H1 (cell line): ENCODE measurements around the gene AGBL4. TPM values are rescaled to one million over a fixed set of nuclear protein-coding genes. Genes with fewer than 3 reads are reported as not detected.

Source experiments
- CTCF ChIA-PET: fragments of 300-600 bp; sonication (Branson Sonifier 250); formaldehyde crosslinking; loops from one replicate; lab custom pipeline; 2021; ENCODE audit not compliant: partially characterized antibody; lab: Charles Lee
- POLR2A ChIA-PET: fragments of 300-600 bp; sonication (Branson Sonifier 250); formaldehyde crosslinking; loops from one replicate; lab custom pipeline; 2021; ENCODE audit warnings: inconsistent platforms; ENCODE audit not compliant: partially characterized antibody; lab: Charles Lee
- DNase-seq, 2 experiments: peaks; one replicate each; pipeline versions ENCODE4 v3.0.0 to v3.0.0-alpha.2; 2010 to 2022; ENCODE audit warnings: low spot score in 2 of 2, low read depth in 1 of 2, mixed read lengths in 1 of 2
- FAIRE-seq: peaks from 2 replicates; lab custom pipeline; 2011; peaks lifted over from hg19 to GRCh38; lab: Jason Lieb, UNC
- H2AFZ ChIP-seq: 2 replicates; pipeline ENCODE4 v1.8.1; 2012; ENCODE audit warnings: low read length, inconsistent platforms
- H2AK5ac ChIP-seq: 2 replicates; pipeline ENCODE4 v1.6.1; 2013; ENCODE audit warnings: low read depth, low read length
- H2BK120ac ChIP-seq: replicated peaks from 2 replicates; pipeline ENCODE3; 2013; ENCODE audit warnings: low read depth, low read length, inconsistent platforms
- H2BK12ac ChIP-seq: 2 replicates; pipeline ENCODE4 v1.6.1; 2013; ENCODE audit warnings: low read depth, low read length
- H2BK15ac ChIP-seq: 2 replicates; pipeline ENCODE4 v1.6.1; 2013; ENCODE audit warnings: low read length
- H2BK20ac ChIP-seq: 2 replicates; pipeline ENCODE4 v1.6.1; 2013; ENCODE audit warnings: low read length
- H2BK5ac ChIP-seq: 2 replicates; pipeline ENCODE4 v1.6.1; 2013; ENCODE audit warnings: low read depth, low read length
- H3K14ac ChIP-seq: 2 replicates; pipeline ENCODE4 v1.6.1; 2013; ENCODE audit warnings: inconsistent platforms; ENCODE audit not compliant: insufficient read length
- H3K18ac ChIP-seq: 2 replicates; pipeline ENCODE4 v1.6.1; 2013; ENCODE audit warnings: low read length; ENCODE audit errors: extremely low read depth
- H3K23ac ChIP-seq: 2 replicates; pipeline ENCODE4 v1.6.1; 2013; ENCODE audit warnings: inconsistent platforms; ENCODE audit not compliant: insufficient read length
- H3K23me2 ChIP-seq: 2 replicates; pipeline ENCODE4 v1.6.1; 2013; ENCODE audit warnings: low read depth, low read length
- H3K27ac ChIP-seq: 2 replicates; pipeline ENCODE4 v1.6.1; 2011; ENCODE audit warnings: low read depth, low read length, inconsistent platforms
- H3K27me3 ChIP-seq, 4 experiments: replicated peaks in 1 of 4; 1 replicate in 1 of 4; 2 replicates in 3 of 4; pipeline versions ENCODE4 v1.6.1 to v1.8.1; 2011 to 2013; ENCODE audit warnings: low read length in 3 of 4, mild to moderate bottlenecking in 3 of 4, inconsistent platforms in 2 of 4, mixed read lengths in 2 of 4, moderate library complexity in 1 of 4; ENCODE audit not compliant: control insufficient read depth in 3 of 4, insufficient read depth in 3 of 4; ENCODE audit errors: extremely low read depth in 1 of 4
- H3K36me3 ChIP-seq, 4 experiments: 2 replicates each; pipeline versions ENCODE4 v1.6.1 to v1.8.1; 2011 to 2013; ENCODE audit warnings: mild to moderate bottlenecking in 4 of 4, low read length in 3 of 4, moderate library complexity in 2 of 4, control low read depth in 1 of 4, inconsistent platforms in 1 of 4; ENCODE audit not compliant: insufficient read depth in 4 of 4, control insufficient read depth in 2 of 4
- H3K4ac ChIP-seq: replicated peaks from 2 replicates; pipeline ENCODE3; 2013; ENCODE audit warnings: low read length, low read depth, mixed read lengths, inconsistent platforms; ENCODE audit not compliant: insufficient read length
- H3K4me1 ChIP-seq, 4 experiments: replicated peaks in 1 of 4; 1 replicate in 1 of 4; 2 replicates in 3 of 4; pipeline versions ENCODE4 v1.6.1 to v1.8.1; 2011 to 2013; ENCODE audit warnings: low read length in 3 of 4, inconsistent platforms in 2 of 4, mixed read lengths in 1 of 4; ENCODE audit not compliant: insufficient read depth in 4 of 4, control insufficient read depth in 3 of 4
- H3K4me2 ChIP-seq, 2 experiments: 2 replicates each; pipeline versions ENCODE4 v1.6.1 to v1.8.1; 2011 to 2013; ENCODE audit warnings: low read depth in 2 of 2, low read length in 2 of 2, control low read depth in 1 of 2, inconsistent platforms in 1 of 2, mild to moderate bottlenecking in 1 of 2; ENCODE audit not compliant: insufficient read depth in 1 of 2
- H3K4me3 ChIP-seq, 4 experiments: fragments of 200-600, 300-600 bp in 1 of 4; sonication (generic), shearing (Covaris generic), sonication (Bioruptor Twin) in 1 of 4; 2 replicates each; pipeline versions ENCODE4 v1.5.1 to v1.8.1; 2011 to 2016; ENCODE audit warnings: low read length in 4 of 4, low read depth in 3 of 4, control low read depth in 2 of 4, inconsistent platforms in 2 of 4, mild to moderate bottlenecking in 2 of 4, mixed read lengths in 1 of 4, moderate library complexity in 1 of 4; ENCODE audit not compliant: insufficient read depth in 2 of 4; ENCODE audit errors: extremely low read depth in 1 of 4
- H3K56ac ChIP-seq: replicated peaks from 2 replicates; pipeline ENCODE3; 2013; ENCODE audit warnings: low read depth, mild to moderate bottlenecking, mixed read lengths, low read length, inconsistent platforms; ENCODE audit not compliant: insufficient read length
- H3K79me1 ChIP-seq: 2 replicates; pipeline ENCODE4 v1.6.1; 2013; ENCODE audit warnings: low read depth, low read length, control low read depth
- H3K79me2 ChIP-seq, 2 experiments: 2 replicates each; pipeline versions ENCODE4 v1.6.1 to v1.8.1; 2012 to 2013; ENCODE audit warnings: low read length in 2 of 2, mild to moderate bottlenecking in 2 of 2, inconsistent platforms in 1 of 2; ENCODE audit not compliant: insufficient read depth in 2 of 2, control insufficient read depth in 1 of 2
- H3K9ac ChIP-seq, 4 experiments: replicated peaks in 1 of 4; 1 replicate in 1 of 4; 2 replicates in 3 of 4; pipeline versions ENCODE4 v1.6.1 to v1.8.1; 2011 to 2013; ENCODE audit warnings: low read depth in 3 of 4, low read length in 3 of 4, control low read depth in 2 of 4, mild to moderate bottlenecking in 2 of 4, moderate library complexity in 2 of 4, inconsistent platforms in 1 of 4; ENCODE audit errors: extremely low read depth in 1 of 4
- H3K9me3 ChIP-seq, 2 experiments: 2 replicates each; pipeline versions ENCODE4 v1.6.1 to v1.8.1; 2012 to 2013; ENCODE audit warnings: mild to moderate bottlenecking in 2 of 2, moderate library complexity in 2 of 2, control low read depth in 1 of 2, inconsistent platforms in 1 of 2, low read depth in 1 of 2, low read length in 1 of 2, mixed read lengths in 1 of 2; ENCODE audit not compliant: insufficient read depth in 2 of 2
- H4K20me1 ChIP-seq, 2 experiments: replicated peaks in 1 of 2; 2 replicates each; pipeline versions ENCODE3 to v1.8.1; 2011 to 2013; ENCODE audit warnings: inconsistent platforms in 2 of 2, low read length in 2 of 2, mild to moderate bottlenecking in 1 of 2; ENCODE audit not compliant: insufficient read depth in 2 of 2, control insufficient read depth in 1 of 2
- H4K5ac ChIP-seq: 2 replicates; pipeline ENCODE4 v1.6.1; 2013; ENCODE audit warnings: low read length, low read depth, mixed read lengths, inconsistent platforms; ENCODE audit not compliant: insufficient read length
- H4K8ac ChIP-seq: 2 replicates; pipeline ENCODE4 v1.8.0; 2013; ENCODE audit warnings: mild to moderate bottlenecking, moderate library complexity, low read length, inconsistent platforms; ENCODE audit not compliant: insufficient read depth; ENCODE audit errors: extremely low read depth
- H4K91ac ChIP-seq: replicated peaks from 2 replicates; pipeline ENCODE3; 2013; ENCODE audit warnings: low read length, mixed read lengths, inconsistent platforms; ENCODE audit not compliant: insufficient read length
- ATF2 ChIP-seq: IDR thresholded peaks from 2 replicates; pipeline ENCODE4 v1.6.1; 2012; ENCODE audit warnings: low read length, inconsistent platforms
- CBX5 ChIP-seq: fragments of 300-800, 300-1000 bp; sonication (generic); IDR thresholded peaks from 2 replicates; pipeline ENCODE4 v1.7.1; 2016; ENCODE audit warnings: antibody characterized with exemption, low read length, low read depth
- CBX8 ChIP-seq: fragments of 300-800, 300-1000 bp; sonication (generic); IDR thresholded peaks from 2 replicates; pipeline ENCODE4 v1.7.1; 2016; ENCODE audit warnings: low read depth, low read length, borderline replicate concordance
- CHD2 ChIP-seq: IDR thresholded peaks from 2 replicates; pipeline ENCODE4 v1.6.1; 2012; ENCODE audit warnings: low read length, improper control_type of control experiment
- CTBP2 ChIP-seq: IDR thresholded peaks from 2 replicates; pipeline ENCODE4 v1.7.0; 2011; ENCODE audit warnings: borderline replicate concordance, mild to moderate bottlenecking, moderate library complexity, mixed read lengths, low read length; ENCODE audit not compliant: insufficient read depth, insufficient read length
- EZH2 ChIP-seq: fragments of 200-600 bp; sonication (generic); IDR thresholded peaks from 2 replicates; pipeline ENCODE4 v1.7.1; 2012; ENCODE audit warnings: low read depth, mild to moderate bottlenecking, moderate library complexity, low read length, inconsistent platforms; ENCODE audit not compliant: severe bottlenecking
- GTF2F1 ChIP-seq: IDR thresholded peaks from 2 replicates; pipeline ENCODE4 v1.6.1; 2012; ENCODE audit warnings: low read depth, low read length, improper control_type of control experiment, borderline replicate concordance
- HDAC2 ChIP-seq, 2 experiments: fragments of 300-600 bp in 1 of 2; sonication (generic) in 1 of 2; IDR thresholded peaks; 2 replicates each; pipeline ENCODE4 v1.6.1; 2011 to 2012; ENCODE audit warnings: low read depth in 2 of 2, low read length in 2 of 2, mild to moderate bottlenecking in 2 of 2, moderate library complexity in 2 of 2, borderline replicate concordance in 1 of 2, inconsistent platforms in 1 of 2
- NANOG ChIP-seq: IDR thresholded peaks from 2 replicates; pipeline ENCODE4 v1.6.1; 2011; ENCODE audit warnings: low read length, low read depth, mild to moderate bottlenecking, inconsistent platforms; ENCODE audit not compliant: insufficient read depth, poor library complexity, severe bottlenecking
- NRF1 ChIP-seq: IDR thresholded peaks from 2 replicates; pipeline ENCODE4 v1.6.1; 2011; ENCODE audit warnings: mild to moderate bottlenecking, low read depth, low read length, improper control_type of control experiment
- POLR2AphosphoS5 ChIP-seq: IDR thresholded peaks from 2 replicates; pipeline ENCODE4 v1.6.1; 2011; ENCODE audit warnings: low read depth, low read length
- RAD21 ChIP-seq, 2 experiments: IDR thresholded peaks in 1 of 2; conservative IDR thresholded peaks in 1 of 2; 2 replicates each; pipeline ENCODE4 v1.6.1; 2011; ENCODE audit warnings: low read depth in 2 of 2, low read length in 2 of 2, improper control_type of control experiment in 1 of 2, inconsistent platforms in 1 of 2, mild to moderate bottlenecking in 1 of 2, moderate library complexity in 1 of 2
- WGBS, 2 experiments: shearing (Covaris generic) in 1 of 2; methylation state at CpG; one replicate each; pipeline versions ENCODE4 v1.1.6 to v1.1.7; 2013 to 2015; ENCODE audit warnings: low lambda C conversion rate in 2 of 2, mixed read lengths in 2 of 2, inconsistent platforms in 1 of 2, low coverage in 1 of 2, missing lambda C conversion rate in 1 of 2; ENCODE audit not compliant: insufficient replicate concordance in 2 of 2, insufficient coverage in 1 of 2, insufficient read length in 1 of 2; ENCODE audit errors: extremely low coverage in 1 of 2, missing lambda C conversion rate in 1 of 2; 5-methylcytosine and 5-hydroxymethylcytosine counted together
- polyA plus RNA-seq, 7 experiments: library from polyadenylated mRNA; depleted of rRNA in 3 of 7; stranded (reverse) in 5 of 7; unstranded in 2 of 7; fragments of >200 nt in 5 of 7; fragments of 200-250 nt in 2 of 7; gene quantifications; 1 replicate in 5 of 7; 2 replicates in 1 of 7; 4 replicates in 1 of 7; pipeline versions ENCODE4 v1.2.1 to v1.2.3, GENCODE V29; 2011 to 2013; ENCODE audit warnings: missing spikeins in 2 of 7, mixed read lengths in 2 of 7
- total RNA-seq: library from RNA; stranded (reverse); fragmentation: NEBNext Ultra II Directional; extraction: Animal tissue kit (Norgen Biotek cat#: 25700); gene quantifications from 2 replicates; pipeline ENCODE4 v1.2.1, GENCODE V29; 2021

The AGBL4 gene
- total and polyA plus RNA-seq, 2 of the 8 experiments (the other 6 are each of a cell fraction or from before 2014, with no cell fraction given) = 0.41 to 0.45 TPM

GRCh38 chr1:49226758-49227157 lies 797.0 kb downstream of the AGBL4 start:
- Histone ChIP-seq H3K4me1 (no peaks in the 10 kb centered on the region), H3K23me2 (no peaks in the 10 kb centered on the region; the same call in 1 of the 2 replicates), H4K8ac (no peak overlapping the region), H3K9ac (no peak overlapping the region), H2BK5ac (no peak overlapping the region), H2AFZ (no peak overlapping the region), H3K4me3 (no peak overlapping the region), H2BK120ac (no peak overlapping the region), H2BK15ac (no peak overlapping the region), H2BK20ac (no peak overlapping the region), H3K27me3 (no peaks in the 10 kb centered on the region), H3K79me2 (no peaks in the 10 kb centered on the region), H4K20me1 (no peaks in the 10 kb centered on the region), H3K36me3 (no peaks in the 10 kb centered on the region), H2AK5ac (no peak overlapping the region), H3K4me2 (no peak overlapping the region), H3K4ac (no peak overlapping the region), H3K23ac (no peak overlapping the region), H3K18ac (no peak overlapping the region), H4K5ac (no peak overlapping the region), H4K91ac (no peak overlapping the region), H3K27ac (no peak overlapping the region), H3K56ac (no peak overlapping the region), H2BK12ac (no peak overlapping the region), H3K79me1 (no peaks in the 10 kb centered on the region), H3K9me3 (peaks cover 73 to 87% of the 10 kb centered on the region in 2 experiments), H3K14ac (no peak overlapping the region)
- DNase-seq (no peak), FAIRE-seq (no peak)
- POLR2A ChIA-PET = no interaction called here
- 39% methylated on average over 1 of the region's 1 CpG; no CpG with 5 or more reads in 1 of the 2 experiments for WGBS, 2 experiments
- CTCF ChIA-PET = no interaction called here
- TF ChIP-seq CTBP2 (no peak), ATF2 (no peak), GTF2F1 (no peak), NANOG (no peak), CBX5 (no peak), RAD21 (IDR thresholded peaks at IDR 0.05 in 1 of 2, conservative IDR thresholded peaks at IDR 0.05 in 1 of 2; ENCODE audit: low read depth in 2 of 2, low read length in 2 of 2) (no peak), HDAC2 (IDR thresholded peaks at IDR 0.05; ENCODE audit: borderline replicate concordance in 1 of 2, low read depth in 2 of 2, low read length in 2 of 2) (no peak), EZH2 (no peak), POLR2AphosphoS5 (no peak), CHD2 (no peak), NRF1 (no peak), CBX8 (no peak)
